DMS53 treated with DMSO at 0.1 percent for 48 hours (cell line): ENCODE data around the gene NBPF1.
"Not testable (repeated sequence)": the region's sequence is repeated elsewhere in the genome, so short reads cannot be mapped to it uniquely, and the experiment has no call there.

ENCODE experiments used
- DNase-seq: peaks from one replicate; lab custom pipeline; 2025; ENCODE audit not compliant: unreplicated experiment; lab: John Stamatoyannopoulos, UW

The NBPF1 gene

GRCh38 chr1:16623812-16624719 lies 10.7 kb upstream of the NBPF1 start:
- DNase-seq, result not testable (repeated sequence)

GRCh38 chr1:16623337-16623736 lies 10.0 kb upstream of the NBPF1 start:
- DNase-seq, result not testable (repeated sequence)

GRCh38 chr1:16621681-16622315 lies 8.4 kb upstream of the NBPF1 start:
- not testable (repeated sequence) for DNase-seq

- DNase-seq, result no peak
These were observed 7.9 kb upstream of the NBPF1 start for GRCh38 chr1:16621300-16621658.

- DNase-seq, result not testable (repeated sequence)
These were observed 6.6 kb upstream of the NBPF1 start for GRCh38 chr1:16619803-16620501.

GRCh38 chr1:16618719-16619118 lies 5.4 kb upstream of the NBPF1 start:
- DNase-seq, result no peak

GRCh38 chr1:16617778-16618580 lies 4.6 kb upstream of the NBPF1 start:
- no peak for DNase-seq

- DNase-seq, result no peak
These were observed 3.8 kb upstream of the NBPF1 start for GRCh38 chr1:16617114-16617631.

GRCh38 chr1:16615253-16616252 lies 2.2 kb upstream of the NBPF1 start:
- no peak for DNase-seq

GRCh38 chr1:16614361-16615252 lies 1.2 kb upstream of the NBPF1 start:
- no peak for DNase-seq

GRCh38 chr1:16612332-16613172 lies 812 bp downstream of the NBPF1 start:
- peak; percentile 52 for DNase-seq

- DNase-seq, result not testable (repeated sequence)
These were observed 1.4 kb downstream of the NBPF1 start for GRCh38 chr1:16611981-16612331.

- DNase-seq, result not testable (repeated sequence)
These were observed 2.2 kb downstream of the NBPF1 start for GRCh38 chr1:16611164-16611563.

GRCh38 chr1:16610553-16610952 lies 2.8 kb downstream of the NBPF1 start:
- DNase-seq, result not testable (repeated sequence)

- not testable (repeated sequence) for DNase-seq
These were observed 3.6 kb downstream of the NBPF1 start for GRCh38 chr1:16609761-16610160.

GRCh38 chr1:16608838-16609560 lies 4.4 kb downstream of the NBPF1 start:
- no peak for DNase-seq
